Neural cell (in vitro differentiated cells): ENCODE measurements around the gene SETD2. TPM values are rescaled to one million over a fixed set of nuclear protein-coding genes. Genes with fewer than 3 reads are reported as not detected.

Experiments used
- H2AFZ ChIP-seq: fragments of 200-600, 300-800 bp; sonication (generic), shearing (Covaris generic); 2 replicates; pipeline ENCODE4 v1.6.0; 2014; ENCODE audit warnings: low read depth, mild to moderate bottlenecking, antibody characterized with exemption, low read length, moderate library complexity
- H3F3A ChIP-seq: fragments of 200-600 bp; shearing (Covaris generic); 2 replicates; pipeline ENCODE4 v1.6.1; 2016; ENCODE audit warnings: mild to moderate bottlenecking, moderate library complexity, mixed read lengths, antibody characterized with exemption, low read length; ENCODE audit not compliant: insufficient read depth, poor library complexity, severe bottlenecking
- H3K27ac ChIP-seq: fragments of 200-600, 300-800 bp; sonication (generic), shearing (Covaris generic); 2 replicates; pipeline ENCODE4 v1.5.1; 2014; ENCODE audit warnings: mild to moderate bottlenecking, low read length, moderate library complexity
- H3K27me3 ChIP-seq: fragments of 300-800, 200-600 bp; sonication (generic), shearing (Covaris generic); 2 replicates; pipeline ENCODE4 v1.6.0; 2014; ENCODE audit warnings: mild to moderate bottlenecking, low read depth, low read length, moderate library complexity; ENCODE audit not compliant: insufficient read depth
- H3K36me3 ChIP-seq: fragments of 300-800, 200-600 bp; sonication (generic), shearing (Covaris generic); 2 replicates; pipeline ENCODE4 v1.5.1; 2014; ENCODE audit warnings: mild to moderate bottlenecking, antibody characterized with exemption, low read length, moderate library complexity; ENCODE audit not compliant: insufficient read depth
- H3K4me2 ChIP-seq: fragments of 300-800, 200-600 bp; sonication (generic), shearing (Covaris generic); 2 replicates; pipeline ENCODE4 v1.6.0; 2014; ENCODE audit warnings: mild to moderate bottlenecking, low read length
- H3K4me3 ChIP-seq: fragments of 300-800, 200-600 bp; sonication (generic), shearing (Covaris generic); 2 replicates; pipeline ENCODE4 v1.5.1; 2014; ENCODE audit warnings: mild to moderate bottlenecking, low read length, moderate library complexity
- H3K79me2 ChIP-seq: fragments of 200-600 bp; shearing (Covaris generic); replicated peaks from 2 replicates; pipeline ENCODE4 v1.6.0; 2014; ENCODE audit warnings: mild to moderate bottlenecking, low read length, moderate library complexity; ENCODE audit not compliant: insufficient read depth
- H3K9ac ChIP-seq: fragments of 300-800, 200-600 bp; sonication (generic), shearing (Covaris generic); 2 replicates; pipeline ENCODE4 v1.6.1; 2016; ENCODE audit warnings: mild to moderate bottlenecking, low read length, mixed read lengths
- H3K9me2 ChIP-seq: fragments of 200-600 bp; shearing (Covaris generic); 2 replicates; pipeline ENCODE4 v1.6.1; 2016; ENCODE audit warnings: mild to moderate bottlenecking, low read length, mixed read lengths; ENCODE audit not compliant: insufficient read depth
- H3K9me3 ChIP-seq: fragments of 200-600, 300-800 bp; sonication (generic), shearing (Covaris generic); 2 replicates; pipeline ENCODE4 v1.6.1; 2016; ENCODE audit warnings: mild to moderate bottlenecking, mixed run types, low read length, moderate library complexity, mixed read lengths
- H4K20me1 ChIP-seq: fragments of 200-600 bp; shearing (Covaris generic); 2 replicates; pipeline ENCODE4 v1.6.1; 2016; ENCODE audit warnings: mild to moderate bottlenecking, mixed run types; ENCODE audit not compliant: insufficient read depth
- CTCF ChIP-seq: fragments of 450-650 bp; IDR thresholded peaks from 2 replicates; pipeline ENCODE4 v1.5.1; 2014; ENCODE audit warnings: antibody characterized with exemption, mild to moderate bottlenecking, moderate library complexity; ENCODE audit not compliant: poor library complexity, severe bottlenecking
- EP300 ChIP-seq: fragments of 450-650 bp; conservative IDR thresholded peaks from 2 replicates; pipeline ENCODE4 v1.6.1; 2014; ENCODE audit warnings: antibody characterized with exemption, mild to moderate bottlenecking, moderate library complexity; ENCODE audit not compliant: poor library complexity, severe bottlenecking
- EZH2 ChIP-seq: fragments of 200-600, 300-800 bp; shearing (Covaris generic), sonication (generic); IDR thresholded peaks from 2 replicates; pipeline ENCODE4 v1.6.1; 2014; ENCODE audit warnings: antibody characterized with exemption, low read length, borderline replicate concordance, mild to moderate bottlenecking; ENCODE audit not compliant: insufficient read depth, poor library complexity, severe bottlenecking
- MXI1 ChIP-seq: fragments of 450-650 bp; conservative IDR thresholded peaks from 2 replicates; pipeline ENCODE4 v1.6.1; 2014; ENCODE audit warnings: antibody characterized with exemption, mild to moderate bottlenecking; ENCODE audit not compliant: poor library complexity, severe bottlenecking
- POLR2AphosphoS5 ChIP-seq: IDR thresholded peaks from 2 replicates; pipeline ENCODE4 v1.6.1; 2012
- RAD21 ChIP-seq: fragments of 450-650 bp; conservative IDR thresholded peaks from 2 replicates; pipeline ENCODE4 v1.6.1; 2014; ENCODE audit warnings: antibody characterized with exemption, mild to moderate bottlenecking, moderate library complexity
- SMC3 ChIP-seq: fragments of 450-650 bp; conservative IDR thresholded peaks from 2 replicates; pipeline ENCODE4 v1.6.1; 2014; ENCODE audit warnings: antibody characterized with exemption, mild to moderate bottlenecking, moderate library complexity; ENCODE audit not compliant: poor library complexity
- TAF1 ChIP-seq: IDR thresholded peaks from 2 replicates; pipeline ENCODE4 v1.6.1; 2012; ENCODE audit warnings: low read depth
- polyA plus RNA-seq: library from polyadenylated mRNA; depleted of rRNA; stranded (reverse); fragments of >200 nt; gene quantifications from 2 replicates; pipeline ENCODE4 v1.2.3, GENCODE V29; 2014
- TF ChIP-seq, protein P1 (sequence below): IDR thresholded peaks from 2 replicates; pipeline ENCODE4 v1.6.1; 2012; ENCODE audit warnings: borderline replicate concordance

Gene SETD2
- polyA plus RNA-seq, 1 donor from 2014 or later, result 18.4 TPM

GRCh38 chr3:47128137-47128536 is 35.8 kb downstream of the SETD2 start:
- Histone ChIP-seq H3K27me3 (no peaks in the 10 kb centered on the region), H2AFZ (no peak overlapping the region), H3K4me2 (no peak overlapping the region), H3K9me3 (no peaks in the 10 kb centered on the region), H3K9me2 (no peaks in the 10 kb centered on the region), H3F3A (no peaks in the 10 kb centered on the region), H3K27ac (no peak overlapping the region), H3K79me2 (peaks cover 51% of the 10 kb centered on the region), H3K36me3 (peaks cover 6% of the 10 kb centered on the region), H3K4me3 (no peak overlapping the region), H4K20me1 (no peaks in the 10 kb centered on the region), H3K9ac (no peak overlapping the region)
- TF ChIP-seq CTCF, result no peak
- no peak for TF ChIP-seq POLR2AphosphoS5
- no peak for TF ChIP-seq MXI1
- TF ChIP-seq TAF1, result no peak
- TF ChIP-seq EP300, result no peak
- no peak for TF ChIP-seq EZH2
- TF ChIP-seq, protein P1, sequence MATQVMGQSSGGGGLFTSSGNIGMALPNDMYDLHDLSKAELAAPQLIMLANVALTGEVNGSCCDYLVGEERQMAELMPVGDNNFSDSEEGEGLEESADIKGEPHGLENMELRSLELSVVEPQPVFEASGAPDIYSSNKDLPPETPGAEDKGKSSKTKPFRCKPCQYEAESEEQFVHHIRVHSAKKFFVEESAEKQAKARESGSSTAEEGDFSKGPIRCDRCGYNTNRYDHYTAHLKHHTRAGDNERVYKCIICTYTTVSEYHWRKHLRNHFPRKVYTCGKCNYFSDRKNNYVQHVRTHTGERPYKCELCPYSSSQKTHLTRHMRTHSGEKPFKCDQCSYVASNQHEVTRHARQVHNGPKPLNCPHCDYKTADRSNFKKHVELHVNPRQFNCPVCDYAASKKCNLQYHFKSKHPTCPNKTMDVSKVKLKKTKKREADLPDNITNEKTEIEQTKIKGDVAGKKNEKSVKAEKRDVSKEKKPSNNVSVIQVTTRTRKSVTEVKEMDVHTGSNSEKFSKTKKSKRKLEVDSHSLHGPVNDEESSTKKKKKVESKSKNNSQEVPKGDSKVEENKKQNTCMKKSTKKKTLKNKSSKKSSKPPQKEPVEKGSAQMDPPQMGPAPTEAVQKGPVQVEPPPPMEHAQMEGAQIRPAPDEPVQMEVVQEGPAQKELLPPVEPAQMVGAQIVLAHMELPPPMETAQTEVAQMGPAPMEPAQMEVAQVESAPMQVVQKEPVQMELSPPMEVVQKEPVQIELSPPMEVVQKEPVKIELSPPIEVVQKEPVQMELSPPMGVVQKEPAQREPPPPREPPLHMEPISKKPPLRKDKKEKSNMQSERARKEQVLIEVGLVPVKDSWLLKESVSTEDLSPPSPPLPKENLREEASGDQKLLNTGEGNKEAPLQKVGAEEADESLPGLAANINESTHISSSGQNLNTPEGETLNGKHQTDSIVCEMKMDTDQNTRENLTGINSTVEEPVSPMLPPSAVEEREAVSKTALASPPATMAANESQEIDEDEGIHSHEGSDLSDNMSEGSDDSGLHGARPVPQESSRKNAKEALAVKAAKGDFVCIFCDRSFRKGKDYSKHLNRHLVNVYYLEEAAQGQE, result no peak
- TF ChIP-seq SMC3, result no peak
- no peak for TF ChIP-seq RAD21

GRCh38 chr3:47123857-47124256 is 40.1 kb downstream of the SETD2 start:
- H3F3A ChIP-seq, result no peaks in the 10 kb centered on the region
- H3K4me2 ChIP-seq, result no peak overlapping the region
- no peaks in the 10 kb centered on the region for H4K20me1 ChIP-seq
- H2AFZ ChIP-seq, result no peak overlapping the region
- H3K27ac ChIP-seq, result no peak overlapping the region
- TF ChIP-seq EP300 (no peak), EZH2 (no peak), CTCF (no peak), MXI1 (no peak), SMC3 (no peak), TAF1 (no peak), POLR2AphosphoS5 (no peak), RAD21 (no peak)
- TF ChIP-seq, protein P1, result no peak
- no peaks in the 10 kb centered on the region for H3K9me3 ChIP-seq
- H3K9me2 ChIP-seq, result no peaks in the 10 kb centered on the region
- H3K79me2 ChIP-seq, result peaks cover 19% of the 10 kb centered on the region
- H3K4me3 ChIP-seq, result no peak overlapping the region
- H3K36me3 ChIP-seq, result peaks cover 22% of the 10 kb centered on the region
- no peak overlapping the region for H3K9ac ChIP-seq
- H3K27me3 ChIP-seq, result no peaks in the 10 kb centered on the region
